Colonic mucosa (tissue), 4 donors: ENCODE results near the gene FGF14. TPM values are rescaled to one million over a fixed set of nuclear protein-coding genes. Genes with fewer than 3 reads are reported as not detected.

Experiments used
- DNase-seq: peaks from one replicate; pipeline ENCODE4 v3.0.0-alpha.2; 2020
- H3K27ac ChIP-seq: fragments of 200-600 bp; one replicate; pipeline ENCODE4 v1.8.0; 2021
- H3K27me3 ChIP-seq: fragments of 200-600 bp; one replicate; pipeline ENCODE4 v1.8.0; 2021
- H3K36me3 ChIP-seq: fragments of 200-600 bp; one replicate; pipeline ENCODE4 v1.8.0; 2021
- H3K4me1 ChIP-seq: fragments of 200-600 bp; one replicate; pipeline ENCODE4 v1.8.0; 2021; ENCODE audit warnings: mild to moderate bottlenecking
- H3K4me3 ChIP-seq: fragments of 200-600 bp; one replicate; pipeline ENCODE4 v1.8.0; 2021
- H3K9ac ChIP-seq, 2 donors: one replicate each; pipeline ENCODE4 v1.7.0; 2013; ENCODE audit warnings: control low read depth in 2 of 2, low read depth in 2 of 2, low read length in 2 of 2
- H3K9me3 ChIP-seq: fragments of 200-600 bp; one replicate; pipeline ENCODE4 v1.8.0; 2021
- CTCF ChIP-seq: fragments of 200-600 bp; IDR thresholded peaks from one replicate; pipeline ENCODE4 v1.8.0; 2022; ENCODE audit warnings: antibody characterized with exemption, mild to moderate bottlenecking
- intact Hi-C: fragments of 100-400 bp; cut with DNase I; formaldehyde crosslinking; loops from one replicate; pipeline ENCODE4 v1.14.1; 2022
- total RNA-seq, 2 donors: library from RNA; stranded (reverse); fragmentation: NEBNext Ultra II Directional in 1 of 2; extraction: Animal tissue kit (Norgen Biotek cat#: 25700) in 1 of 2; gene quantifications; one replicate each; pipeline ENCODE4 v1.2.1, GENCODE V29; 2021
- donor health status: healthy.
- donor health status: DM: no; HTN: no; CAD: no.
- donor health status: DM: no; HTN: no; CAD: no.

The FGF14 gene
- total RNA-seq, 2 donors from 2014 or later, result 0.62 to 0.85 TPM

DNA sequence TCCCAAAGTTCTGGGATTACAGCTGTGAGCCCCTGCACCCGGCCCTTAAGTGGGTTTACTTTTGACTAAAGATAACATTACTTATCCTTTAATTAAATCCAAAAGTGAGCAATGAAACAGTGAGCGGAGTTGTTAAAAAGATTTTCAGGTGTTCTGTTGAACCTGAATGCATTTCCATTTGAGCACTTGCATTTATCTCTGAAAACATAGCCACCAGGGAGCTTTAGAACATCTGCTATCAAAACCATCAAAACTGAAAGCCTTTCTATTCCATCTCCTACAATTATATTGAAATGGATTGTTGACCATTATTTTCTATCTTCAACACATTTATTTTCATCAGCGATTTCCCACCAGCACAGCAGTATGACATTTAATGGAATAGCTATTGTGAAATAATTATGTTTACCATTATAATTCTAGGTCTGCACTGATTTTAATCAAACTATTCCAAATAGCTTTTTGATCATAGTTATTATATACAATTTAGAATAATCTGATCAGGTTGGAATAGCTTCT is 269.0 kb downstream of the FGF14 start:
- Histone ChIP-seq H3K27me3 (no peaks in the 10 kb centered on the region), H3K9me3 (no peaks in the 10 kb centered on the region), H3K27ac (no peak overlapping the region), H3K4me3 (no peak overlapping the region), H3K9ac (no peak overlapping the region), H3K36me3 (no peaks in the 10 kb centered on the region), H3K4me1 (no peaks in the 10 kb centered on the region)
- intact Hi-C loops, result no loop called here
- no peak for TF ChIP-seq CTCF
- DNase-seq, result no peak

DNA sequence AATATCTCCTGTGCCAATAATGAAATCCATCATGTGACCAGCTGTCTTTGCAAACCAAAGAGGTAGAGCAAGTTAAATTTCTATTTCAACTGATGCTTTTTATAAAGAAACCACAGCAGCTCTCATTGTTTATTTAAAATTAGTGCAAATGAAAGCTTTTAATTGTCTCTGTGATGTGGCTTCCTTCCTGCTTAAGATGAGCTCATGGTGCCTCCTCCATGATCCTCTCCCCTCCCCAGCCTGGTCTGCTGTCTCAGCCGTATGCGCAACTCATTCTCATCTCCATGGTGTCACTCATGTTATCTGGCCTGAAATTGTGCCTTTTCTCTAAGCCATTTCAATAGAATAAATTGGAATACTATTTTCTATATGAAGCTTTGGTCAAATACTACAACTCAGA is 270.6 kb downstream of the FGF14 start:
- intact Hi-C loops, result no loop called here
- TF ChIP-seq CTCF, result no peak
- H3K4me1 ChIP-seq, result no peaks in the 10 kb centered on the region
- no peak overlapping the region for H3K9ac ChIP-seq
- no peak overlapping the region for H3K27ac ChIP-seq
- H3K36me3 ChIP-seq, result no peaks in the 10 kb centered on the region
- no peak overlapping the region for H3K4me3 ChIP-seq
- no peak for DNase-seq
- no peaks in the 10 kb centered on the region for H3K27me3 ChIP-seq
- no peaks in the 10 kb centered on the region for H3K9me3 ChIP-seq

GRCh38 chr13:102128216-102128810 is 273.5 kb downstream of the FGF14 start:
- DNase-seq, result no peak
- H3K4me3 ChIP-seq, result no peak overlapping the region
- no peaks in the 10 kb centered on the region for H3K9me3 ChIP-seq
- no peaks in the 10 kb centered on the region for H3K4me1 ChIP-seq
- no peak overlapping the region for H3K9ac ChIP-seq
- intact Hi-C loops, result no loop called here
- no peak for TF ChIP-seq CTCF
- H3K36me3 ChIP-seq, result no peaks in the 10 kb centered on the region
- no peaks in the 10 kb centered on the region for H3K27me3 ChIP-seq
- no peak overlapping the region for H3K27ac ChIP-seq

DNA sequence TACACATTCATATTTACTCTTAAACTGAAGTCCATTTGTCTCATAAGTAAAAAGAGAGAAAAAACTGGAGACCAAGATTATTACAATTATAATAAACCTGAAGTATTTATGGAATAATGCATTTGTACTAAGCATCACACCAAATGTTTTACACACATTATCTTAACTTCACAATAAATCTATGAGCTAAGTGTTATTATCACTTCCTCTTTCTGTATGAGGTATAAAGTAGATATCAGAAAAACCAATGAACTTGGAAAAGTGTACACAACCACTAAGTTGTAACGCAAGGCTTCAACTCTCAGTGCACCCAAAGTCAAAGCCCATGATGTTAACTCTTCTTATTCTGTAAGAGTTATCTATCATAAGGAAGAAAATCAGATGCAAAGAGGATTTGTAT is 274.7 kb downstream of the FGF14 start:
- no peak for DNase-seq
- H3K27me3 ChIP-seq, result no peaks in the 10 kb centered on the region
- H3K9ac ChIP-seq, result no peak overlapping the region
- H3K36me3 ChIP-seq, result no peaks in the 10 kb centered on the region
- H3K9me3 ChIP-seq, result no peaks in the 10 kb centered on the region
- intact Hi-C loops, result no loop called here
- no peak for TF ChIP-seq CTCF
- no peak overlapping the region for H3K4me3 ChIP-seq
- H3K4me1 ChIP-seq, result no peaks in the 10 kb centered on the region
- H3K27ac ChIP-seq, result no peak overlapping the region

GRCh38 chr13:102122147-102122546 is 279.7 kb downstream of the FGF14 start:
- H3K4me3 ChIP-seq, result no peak overlapping the region
- no peaks in the 10 kb centered on the region for H3K4me1 ChIP-seq
- TF ChIP-seq CTCF, result no peak
- no peaks in the 10 kb centered on the region for H3K36me3 ChIP-seq
- H3K9me3 ChIP-seq, result no peaks in the 10 kb centered on the region
- H3K27me3 ChIP-seq, result no peaks in the 10 kb centered on the region
- no peak for DNase-seq
- no peak overlapping the region for H3K9ac ChIP-seq
- no peak overlapping the region for H3K27ac ChIP-seq
- intact Hi-C loops, result no loop called here
